ENCODE measurements around the gene RNU1-3.
A peak's percentile ranks its signal among the peaks of the same experiment; 100 is the strongest.
"Not testable (repeated sequence)": the region's sequence is repeated elsewhere in the genome, so short reads cannot be mapped to it uniquely, and the experiment has no call there.

The RNU1-3 gene

GRCh38 chr1:16644482-16645270, 22.1 kb downstream of the RNU1-3 start:
- peak; percentile 100 for DNase-seq
- not testable (repeated sequence) for H3K4me3 Mint-ChIP-seq; H3K36me3 Mint-ChIP-seq (ENCODE audit: low read depth); H3K9me3 Mint-ChIP-seq; H3K4me1 Mint-ChIP-seq; H3K27ac Mint-ChIP-seq
- TF ChIP-seq CTCF (IDR thresholded peaks at IDR 0.05): peak; percentile 41
- H3K27me3 Mint-ChIP-seq (ENCODE audit: low read depth, poor library complexity): peaks cover 14% of the 10 kb centered on the region

GRCh38 chr1:16644193-16644481, 22.6 kb downstream of the RNU1-3 start:
- Mint-ChIP-seq H3K4me3 (no peak overlapping the region), H3K27me3 (ENCODE audit: low read depth, poor library complexity) (peaks cover 10% of the 10 kb centered on the region), H3K27ac (no peak overlapping the region), H3K36me3 (ENCODE audit: low read depth) (no peaks in the 10 kb centered on the region), H3K4me1 (no peaks in the 10 kb centered on the region), H3K9me3 (no peaks in the 10 kb centered on the region)
- DNase-seq: no peak
- no peak for TF ChIP-seq CTCF (IDR thresholded peaks at IDR 0.05)

- H3K9me3 Mint-ChIP-seq, H3K4me3 Mint-ChIP-seq, H3K27ac Mint-ChIP-seq: not testable (repeated sequence)
Observed at GRCh38 chr1:16643476-16644192, 23.1 kb downstream of the RNU1-3 start.

GRCh38 chr1:16643001-16643411, 23.7 kb downstream of the RNU1-3 start:
- H3K9me3 Mint-ChIP-seq; H3K36me3 Mint-ChIP-seq (ENCODE audit: low read depth); H3K4me1 Mint-ChIP-seq; H3K4me3 Mint-ChIP-seq; H3K27ac Mint-ChIP-seq; H3K27me3 Mint-ChIP-seq (ENCODE audit: low read depth, poor library complexity): not testable (repeated sequence)
- DNase-seq: peak; percentile 25

More at GRCh38 chr1:16643476-16644192, 23.1 kb downstream of the RNU1-3 start:
- H3K36me3 Mint-ChIP-seq (ENCODE audit: low read depth); H3K27me3 Mint-ChIP-seq (ENCODE audit: low read depth, poor library complexity); H3K4me1 Mint-ChIP-seq: not testable (repeated sequence)
- peak; percentile 54 for DNase-seq

GRCh38 chr1:16642025-16642966, 24.5 kb downstream of the RNU1-3 start:
- H3K4me3 Mint-ChIP-seq; H3K27me3 Mint-ChIP-seq (ENCODE audit: low read depth, poor library complexity); H3K36me3 Mint-ChIP-seq (ENCODE audit: low read depth); H3K9me3 Mint-ChIP-seq; H3K27ac Mint-ChIP-seq; H3K4me1 Mint-ChIP-seq: not testable (repeated sequence)
- peak; percentile 15 for DNase-seq

- peak; percentile 2 for DNase-seq
- H3K4me3 Mint-ChIP-seq; H3K27me3 Mint-ChIP-seq (ENCODE audit: low read depth, poor library complexity); H3K36me3 Mint-ChIP-seq (ENCODE audit: low read depth); H3K4me1 Mint-ChIP-seq; H3K9me3 Mint-ChIP-seq; H3K27ac Mint-ChIP-seq: not testable (repeated sequence)
Observed at GRCh38 chr1:16641159-16641975, 25.4 kb downstream of the RNU1-3 start.

GRCh38 chr1:16639091-16640031, 27.4 kb downstream of the RNU1-3 start:
- not testable (repeated sequence) for H3K9me3 Mint-ChIP-seq; H3K27me3 Mint-ChIP-seq (ENCODE audit: low read depth, poor library complexity); H3K4me1 Mint-ChIP-seq; H3K4me3 Mint-ChIP-seq; H3K27ac Mint-ChIP-seq; H3K36me3 Mint-ChIP-seq (ENCODE audit: low read depth)
- peak; percentile 43 for DNase-seq

GRCh38 chr1:16637941-16638778, 28.6 kb downstream of the RNU1-3 start:
- not testable (repeated sequence) for H3K4me3 Mint-ChIP-seq; H3K9me3 Mint-ChIP-seq; H3K4me1 Mint-ChIP-seq; H3K27ac Mint-ChIP-seq; H3K27me3 Mint-ChIP-seq (ENCODE audit: low read depth, poor library complexity)
- peaks cover 11% of the 10 kb centered on the region for H3K36me3 Mint-ChIP-seq (ENCODE audit: low read depth)
- DNase-seq: peak; percentile 4

GRCh38 chr1:16636551-16637195, 30.1 kb downstream of the RNU1-3 start:
- not testable (repeated sequence) for H3K27ac Mint-ChIP-seq; H3K4me3 Mint-ChIP-seq; H3K27me3 Mint-ChIP-seq (ENCODE audit: low read depth, poor library complexity)

GRCh38 chr1:16635959-16636358, 30.8 kb downstream of the RNU1-3 start:
- not testable (repeated sequence) for H3K9me3 Mint-ChIP-seq; H3K4me3 Mint-ChIP-seq; H3K27me3 Mint-ChIP-seq (ENCODE audit: low read depth, poor library complexity); H3K4me1 Mint-ChIP-seq; H3K27ac Mint-ChIP-seq
- peaks cover 30% of the 10 kb centered on the region for H3K36me3 Mint-ChIP-seq (ENCODE audit: low read depth)
- peak; percentile 2 for DNase-seq

More at GRCh38 chr1:16636551-16637195, 30.1 kb downstream of the RNU1-3 start:
- peak; percentile 6 for DNase-seq
- peaks cover 23% of the 10 kb centered on the region for H3K36me3 Mint-ChIP-seq (ENCODE audit: low read depth)
- H3K9me3 Mint-ChIP-seq, H3K4me1 Mint-ChIP-seq: not testable (repeated sequence)

Data from nephron progenitor cell (in vitro differentiated cells).